ENCODE measurements around the gene PRR22. TPM values are rescaled to one million over a fixed set of nuclear protein-coding genes. Genes with fewer than 3 reads are reported as not detected.
"Not testable (repeated sequence)": the region's sequence is repeated elsewhere in the genome, so short reads cannot be mapped to it uniquely, and the experiment has no call there.

Gene PRR22
- polyA plus RNA-seq, 4 donors, result 1.7 to 4.4 (median 2.3) TPM

DNA sequence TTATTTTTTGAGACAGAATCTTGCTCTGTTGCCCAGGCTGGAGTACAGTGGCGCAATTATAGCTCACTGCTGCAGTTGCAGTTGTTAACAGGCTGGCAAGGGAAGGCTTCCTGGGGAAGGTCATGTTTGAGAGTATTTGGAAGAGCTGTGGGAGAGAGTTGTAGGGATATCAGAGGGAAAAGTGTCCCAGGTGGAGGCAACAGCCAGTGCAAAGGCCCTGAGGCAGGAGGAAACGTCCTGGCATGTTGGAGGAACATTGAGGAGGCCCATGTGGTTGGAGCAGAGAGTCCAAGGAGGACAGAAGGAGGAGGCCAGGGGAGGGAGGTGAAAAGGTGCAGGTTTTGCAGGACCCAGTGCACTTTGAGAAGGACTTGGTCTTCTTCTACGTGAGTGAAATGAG, 8.6 kb upstream of the PRR22 start:
- DNase-seq (ENCODE audit: low read depth in 4 of 4, low spot score in 3 of 4), result no peak

DNA sequence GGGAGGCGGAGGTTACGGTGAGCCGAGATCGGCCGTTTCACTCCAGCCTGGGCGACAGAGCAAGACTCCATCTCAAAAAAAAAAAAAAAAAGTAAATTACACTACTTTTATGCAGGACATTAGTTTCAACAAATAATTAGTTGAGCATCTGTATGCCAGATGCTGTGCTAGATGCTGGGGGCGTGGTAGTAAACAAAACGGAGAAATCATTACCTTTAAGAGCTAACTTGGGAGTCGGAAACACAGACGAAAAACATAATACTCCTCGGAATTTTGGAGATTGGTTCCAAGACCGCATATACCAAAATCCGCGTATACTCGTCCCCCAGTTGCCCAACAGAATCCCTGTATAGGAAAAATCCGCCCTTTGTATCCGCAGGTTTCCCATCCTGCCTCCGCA, 7.7 kb upstream of the PRR22 start:
- no peak for DNase-seq (ENCODE audit: low read depth in 4 of 4, low spot score in 3 of 4)

DNA sequence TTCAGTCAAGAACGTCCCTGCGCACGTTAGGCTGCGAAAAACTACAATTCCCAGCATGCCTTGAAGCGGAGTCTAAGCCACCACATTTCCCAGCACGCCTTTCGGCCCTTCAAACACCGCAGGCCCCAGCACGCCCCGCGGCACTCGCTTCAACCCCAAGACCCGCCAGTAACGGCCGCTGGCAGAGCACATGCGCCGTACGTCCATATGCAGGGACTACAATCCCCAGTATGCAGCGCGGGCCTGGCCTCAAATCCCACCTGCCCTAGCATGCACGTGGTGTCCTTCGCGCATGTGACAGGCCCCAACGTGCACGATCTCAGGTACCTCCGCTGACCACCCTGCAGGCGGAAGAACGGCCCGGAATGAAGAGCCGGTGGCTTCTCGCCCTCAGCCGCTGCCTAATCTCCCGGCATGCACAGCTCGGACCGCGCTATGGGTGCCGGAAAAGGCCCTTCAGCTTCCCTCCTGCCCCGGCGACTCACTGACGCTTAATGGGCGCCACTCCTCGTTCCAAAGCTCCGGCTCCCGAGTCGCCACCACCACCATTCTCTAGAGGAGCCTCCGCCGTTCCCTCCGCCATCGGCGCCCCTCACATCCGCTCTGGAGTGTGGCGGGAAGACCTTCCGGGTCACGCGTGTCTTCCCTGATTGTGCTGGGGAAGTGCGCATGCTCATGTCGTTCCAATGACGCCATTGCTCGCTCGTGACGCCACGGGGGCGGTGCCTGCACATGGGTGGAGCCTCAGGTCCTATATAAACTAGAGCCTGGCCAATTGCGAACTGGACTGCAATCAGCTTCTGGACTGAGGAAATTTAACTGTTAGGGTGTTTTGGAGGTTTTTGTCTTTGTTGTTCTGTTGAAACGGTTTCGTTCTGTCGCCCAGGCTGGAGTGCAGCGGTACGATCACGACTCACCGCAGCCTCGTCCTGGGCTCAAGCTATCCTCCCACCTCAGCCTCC, 6.3 kb upstream of the PRR22 start, which contains the start of gene DUS3L:
Gene DUS3L, minus strand, starts transcription at position 605 of the 962 bp plus-strand sequence. Its CDS starts 22 bp downstream, at position 583.
- DNase-seq (ENCODE audit: low read depth in 4 of 4, low spot score in 3 of 4), result peak; percentile 87 to 93 (median 90)

DNA sequence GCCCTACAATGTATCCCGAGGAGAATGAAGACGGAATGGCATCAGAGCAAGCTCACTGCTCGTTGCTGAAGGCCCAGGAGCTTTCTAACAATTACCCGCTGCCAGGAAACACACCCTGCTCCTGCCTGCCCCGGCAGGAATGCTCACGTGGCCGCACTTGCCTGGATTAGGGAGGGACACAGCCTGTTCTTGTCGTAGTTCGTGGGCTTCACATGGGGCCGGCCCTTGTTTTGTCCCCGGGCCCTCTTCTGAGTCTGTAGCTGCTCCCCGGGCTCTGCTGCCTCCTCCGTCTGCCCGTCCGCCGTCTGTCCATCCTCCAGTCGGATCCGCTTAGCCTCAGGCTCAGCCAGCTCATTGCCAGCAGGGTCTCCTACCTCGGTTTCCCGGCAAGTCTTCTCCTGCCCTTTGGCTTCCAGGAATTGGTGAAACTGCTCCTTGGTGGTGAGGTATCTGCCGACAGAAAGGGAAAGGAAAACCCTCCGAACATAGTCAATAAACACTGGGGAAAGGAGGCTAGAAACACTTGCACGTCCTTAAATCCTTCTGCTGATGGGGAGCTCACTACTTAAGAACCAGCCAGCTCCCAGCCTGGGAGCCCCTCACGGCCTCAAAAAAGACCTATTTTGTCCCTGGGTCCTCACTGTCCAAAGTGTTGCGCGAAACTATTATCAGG, 5.5 kb upstream of the PRR22 start:
- no peak for DNase-seq (ENCODE audit: low read depth in 4 of 4, low spot score in 3 of 4)

GRCh38 chr19:5789351-5789761, 4.8 kb upstream of the PRR22 start:
- DNase-seq (ENCODE audit: low read depth in 4 of 4, low spot score in 3 of 4), result no peak

DNA sequence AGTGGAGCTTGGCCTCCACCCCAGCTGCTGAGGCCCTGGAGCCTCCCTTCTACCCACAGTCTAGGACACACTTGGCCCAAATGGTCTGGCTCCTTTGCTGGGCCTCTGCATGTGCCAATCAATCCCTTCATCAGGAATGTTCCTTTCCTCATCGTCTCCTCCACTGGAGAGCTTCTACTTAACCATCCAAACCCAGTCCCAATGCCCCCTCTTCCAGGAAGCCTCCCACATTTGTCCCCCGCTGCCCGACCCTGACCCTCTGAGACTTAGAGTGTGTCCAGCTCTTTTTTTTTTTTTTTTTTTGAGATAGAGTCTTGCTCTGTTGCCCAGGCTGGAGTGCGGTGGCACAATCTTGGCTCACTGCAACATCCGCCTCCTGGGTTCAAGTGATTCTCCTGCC, 3.9 kb upstream of the PRR22 start:
- DNase-seq (ENCODE audit: low read depth in 4 of 4, low spot score in 3 of 4), result no peak

DNA sequence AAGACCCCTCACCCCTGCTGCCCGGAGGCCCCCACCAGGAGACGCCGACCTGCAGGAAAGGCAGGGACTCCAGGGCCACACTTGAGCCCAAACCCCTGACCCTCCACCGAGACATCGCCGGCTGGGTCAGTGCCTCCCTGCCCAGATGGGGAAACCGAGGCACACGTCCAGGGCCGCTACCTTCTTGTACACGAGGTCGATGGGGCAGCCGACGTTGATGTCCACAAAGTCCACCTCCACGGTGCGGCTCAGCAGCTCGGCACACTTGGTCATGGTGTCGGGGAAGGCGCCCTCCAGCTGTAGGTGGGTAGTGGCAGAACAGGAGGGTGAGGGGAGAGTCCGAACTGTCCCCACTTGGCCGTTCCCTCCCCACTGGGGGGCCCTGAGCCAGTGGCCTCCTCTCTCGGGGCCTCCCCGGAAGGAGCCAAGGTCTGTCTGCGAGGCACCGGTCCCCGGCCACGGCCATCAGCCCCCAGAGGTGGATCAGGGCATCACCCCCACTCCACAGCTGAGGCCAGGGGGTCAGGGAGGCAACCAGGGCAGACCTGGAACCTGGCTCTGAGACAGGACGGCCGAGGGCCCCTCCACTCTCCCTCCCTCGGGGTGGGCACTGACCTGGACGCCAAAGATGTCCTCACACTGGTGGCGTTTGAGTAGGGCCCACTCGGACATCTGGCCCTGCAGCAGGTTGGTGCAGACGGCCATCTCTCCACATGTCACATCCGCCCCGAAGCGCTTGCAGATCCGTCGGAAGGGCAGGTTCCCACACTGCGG, 3.0 kb upstream of the PRR22 start:
- no peak for DNase-seq (ENCODE audit: low read depth in 4 of 4, low spot score in 3 of 4)

GRCh38 chr19:5786593-5787408, 2.3 kb upstream of the PRR22 start:
- DNase-seq (ENCODE audit: low read depth in 4 of 4, low spot score in 3 of 4), result no peak

- DNase-seq (ENCODE audit: low read depth in 4 of 4, low spot score in 3 of 4), result no peak
Measured at GRCh38 chr19:5785423-5785822, 877 bp upstream of the PRR22 start.

DNA sequence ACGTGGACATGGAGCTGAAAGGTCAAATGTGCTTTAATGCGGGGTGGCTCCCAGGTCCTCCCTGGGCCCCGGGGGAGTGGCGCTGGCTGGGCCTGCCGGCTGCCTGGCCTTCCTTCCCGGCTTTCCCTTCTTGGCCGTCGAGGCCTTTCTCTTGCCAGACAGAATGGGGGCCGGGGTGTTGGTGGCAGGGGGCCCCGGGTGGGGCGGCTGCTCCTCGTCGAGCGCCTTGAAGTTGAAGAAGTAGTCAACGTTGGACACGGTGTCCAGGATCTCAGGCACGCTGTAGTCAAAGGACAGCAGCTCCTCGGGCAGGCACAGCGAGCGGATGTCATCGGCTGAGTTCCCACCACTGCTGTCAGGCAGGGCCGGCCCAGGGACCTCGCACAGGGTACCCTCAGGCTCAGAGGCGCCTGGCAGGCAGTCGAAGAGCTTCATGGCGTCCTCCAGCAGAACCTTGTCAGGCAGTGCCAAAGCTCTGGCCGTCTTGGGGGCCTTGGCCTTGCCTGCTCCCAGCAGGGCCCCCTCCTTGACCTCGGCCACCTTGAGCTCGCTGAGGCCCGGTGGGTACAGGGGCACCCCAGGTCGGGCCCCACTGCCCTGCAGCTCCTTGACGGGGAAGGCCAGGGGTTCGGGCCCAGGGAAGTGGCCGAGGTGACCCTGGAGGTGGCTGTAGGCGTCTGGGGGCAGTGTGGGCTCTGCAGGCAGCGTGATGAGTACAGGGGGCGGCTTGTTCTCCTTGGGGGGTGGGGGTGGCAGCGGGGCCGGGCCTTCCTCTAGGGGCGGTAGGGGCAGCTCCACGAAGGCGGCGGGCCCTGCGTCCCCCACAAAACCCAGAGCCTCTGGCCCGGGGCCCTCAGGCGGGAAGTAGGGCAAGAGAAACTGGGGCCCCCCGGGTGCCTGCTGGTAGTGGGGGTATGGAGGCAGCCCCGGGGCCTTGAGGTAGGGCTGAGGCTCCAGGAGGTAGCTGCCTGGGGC, 1.3 kb downstream of the PRR22 start:
- DNase-seq (ENCODE audit: low read depth in 4 of 4, low spot score in 3 of 4), result no peak

- no peak for DNase-seq (ENCODE audit: low read depth in 4 of 4, low spot score in 3 of 4)
Measured at GRCh38 chr19:5782322-5782721, 2.2 kb downstream of the PRR22 start.

- DNase-seq (ENCODE audit: low read depth in 4 of 4, low spot score in 3 of 4), result not testable (repeated sequence)
Measured at GRCh38 chr19:5780916-5781315, 3.6 kb downstream of the PRR22 start.

DNA sequence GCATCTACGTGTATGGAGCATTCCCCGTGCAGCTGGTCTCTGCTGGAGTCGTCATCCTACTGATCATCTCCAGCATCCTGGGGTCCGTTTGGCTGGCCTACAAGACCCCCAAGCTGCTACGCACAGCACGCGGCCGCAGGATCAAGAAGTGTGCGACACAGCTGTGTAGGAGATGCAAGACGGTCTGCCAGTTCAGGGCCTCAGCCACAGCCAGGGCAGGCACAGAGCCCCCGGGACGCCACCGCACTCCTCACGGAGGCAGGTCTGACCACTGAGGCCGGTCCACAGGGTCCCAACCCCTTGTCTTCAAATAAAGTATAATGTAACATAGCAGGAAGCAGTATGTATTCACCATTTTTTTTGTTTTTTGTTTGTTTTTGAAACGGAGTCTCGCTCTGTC, 6.1 kb downstream of the PRR22 start:
- no peak for DNase-seq (ENCODE audit: low read depth in 4 of 4, low spot score in 3 of 4)

DNA sequence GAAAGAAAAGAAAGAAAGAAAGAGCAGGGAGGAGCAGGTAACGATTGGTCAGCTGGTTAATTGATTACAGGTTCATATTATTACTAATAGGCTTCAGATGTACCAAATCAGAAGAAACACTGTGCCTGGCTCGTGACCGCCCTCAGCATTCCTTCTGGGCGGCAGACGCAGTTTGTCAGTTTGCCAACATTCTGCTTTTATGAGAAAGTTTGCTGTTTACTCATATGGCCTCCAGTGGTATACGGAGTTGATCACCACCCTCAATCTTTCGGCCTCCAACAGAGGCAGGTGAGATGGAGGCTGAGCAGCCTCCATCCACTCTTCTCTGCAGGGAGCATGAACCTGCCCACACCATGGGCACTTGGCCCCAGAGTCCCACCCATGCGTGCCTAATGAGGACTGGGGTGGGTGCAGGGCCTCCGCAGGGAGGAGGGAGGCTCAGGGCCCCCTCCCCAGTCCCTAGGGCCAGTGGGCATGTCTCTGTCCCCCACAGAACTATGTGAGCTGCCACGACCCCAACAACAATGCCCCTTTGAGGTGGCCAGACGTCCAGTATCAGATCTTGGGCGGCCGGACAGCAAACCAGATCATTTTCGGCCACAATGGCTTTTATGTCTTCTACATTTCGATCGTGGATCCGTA, 8.8 kb downstream of the PRR22 start:
- DNase-seq (ENCODE audit: low read depth in 4 of 4, low spot score in 3 of 4), result no peak

GRCh38 chr19:5774921-5775320, 9.6 kb downstream of the PRR22 start:
- DNase-seq (ENCODE audit: low read depth in 4 of 4, low spot score in 3 of 4), result no peak

DNA sequence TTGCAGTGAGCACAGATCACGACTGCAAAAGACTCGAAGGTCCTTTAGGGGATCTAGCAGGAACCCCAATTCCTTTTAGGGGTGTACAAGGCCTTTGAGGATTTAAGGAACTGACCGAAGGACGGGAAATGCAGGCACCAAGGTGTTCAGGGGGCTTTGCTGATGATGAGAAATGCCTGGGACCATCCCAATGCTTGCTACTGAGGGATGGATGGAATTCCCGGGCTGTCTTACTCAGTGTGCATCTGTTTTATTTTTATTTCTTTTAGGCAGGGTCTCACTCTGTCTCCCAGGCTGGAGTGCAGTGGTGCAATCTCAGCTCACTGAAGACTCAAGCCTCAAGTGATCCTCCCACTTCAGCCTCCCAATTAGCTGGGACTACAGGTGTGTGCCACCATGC, 11.3 kb downstream of the PRR22 start:
- no peak for DNase-seq (ENCODE audit: low read depth in 4 of 4, low spot score in 3 of 4)

GRCh38 chr19:5772416-5772815, 12.1 kb downstream of the PRR22 start:
- DNase-seq (ENCODE audit: low read depth in 4 of 4, low spot score in 3 of 4), result no peak

DNA sequence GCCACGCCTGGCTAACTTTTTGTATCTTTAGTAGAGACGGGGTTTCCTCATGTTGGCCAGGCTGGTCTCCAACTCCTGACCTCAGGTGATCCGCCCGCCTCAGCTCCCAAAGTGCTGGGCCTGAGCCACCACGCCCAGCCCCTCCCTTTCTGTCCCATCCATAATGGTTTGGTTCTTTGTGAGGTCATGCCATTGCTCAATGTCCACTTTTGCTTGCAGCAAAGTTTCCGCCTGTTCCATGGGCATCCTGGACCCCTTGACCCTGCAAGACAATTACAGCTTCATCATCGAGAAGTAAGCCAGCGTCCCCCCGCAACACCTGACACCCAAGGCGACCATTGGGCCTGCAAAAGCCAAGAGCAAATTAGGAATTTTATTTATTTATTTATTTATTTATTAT, 16.6 kb downstream of the PRR22 start:
- DNase-seq (ENCODE audit: low read depth in 4 of 4, low spot score in 3 of 4), result no peak

DNA sequence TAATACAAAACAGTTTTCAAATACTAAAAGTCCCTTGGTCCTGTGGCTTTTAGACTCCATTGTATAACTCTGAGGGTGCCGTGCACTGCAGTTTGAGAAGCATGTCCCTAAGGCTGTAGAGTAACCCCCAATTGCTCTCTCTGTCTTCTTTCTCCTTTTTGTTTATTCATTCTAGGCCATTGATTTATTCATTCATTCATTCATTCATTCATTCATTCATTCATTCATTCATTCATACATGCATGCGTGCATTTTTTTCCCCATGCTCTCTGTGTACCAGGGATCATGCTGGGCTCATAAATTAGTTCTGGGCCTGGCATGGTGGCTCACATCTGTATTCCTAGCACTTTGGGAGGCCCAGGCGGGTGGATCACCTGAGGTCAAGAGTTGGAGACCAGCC, 19.3 kb downstream of the PRR22 start:
- no peak for DNase-seq (ENCODE audit: low read depth in 4 of 4, low spot score in 3 of 4)

Measured in left renal pelvis (tissue), 4 donors.